HFFc6 (cell line): ENCODE measurements around the gene ATXN1. TPM values are rescaled to one million over a fixed set of nuclear protein-coding genes. Genes with fewer than 3 reads are reported as not detected.

Source experiments
- DNase-seq: peaks from one replicate; pipeline ENCODE4 v3.0.0-alpha.2; 2018
- H3K27ac Mint-ChIP-seq: 2 replicates; pipeline ENCODE4 v1.8.0; 2020; ENCODE audit warnings: mild to moderate bottlenecking, mixed read lengths
- H3K27me3 Mint-ChIP-seq: 2 replicates; pipeline ENCODE4 v1.8.0; 2021; ENCODE audit warnings: mild to moderate bottlenecking, moderate library complexity, mixed read lengths; ENCODE audit not compliant: insufficient read depth
- H3K36me3 Mint-ChIP-seq: 2 replicates; pipeline ENCODE4 v1.8.0; 2021; ENCODE audit warnings: low read depth, mixed read lengths
- H3K4me1 Mint-ChIP-seq: 2 replicates; pipeline ENCODE4 v1.8.0; 2020; ENCODE audit warnings: low read depth, mixed read lengths
- H3K4me3 Mint-ChIP-seq: 2 replicates; pipeline ENCODE4 v1.8.0; 2020; ENCODE audit warnings: mild to moderate bottlenecking, moderate library complexity, mixed read lengths
- H3K9me3 Mint-ChIP-seq: 2 replicates; pipeline ENCODE4 v1.8.0; 2020; ENCODE audit warnings: mild to moderate bottlenecking, mixed read lengths
- total RNA-seq, 6 experiments: library from RNA; stranded (reverse); fragmentation: NEBNext Ultra II Directional; extraction: Animal tissue kit (Norgen Biotek cat#: 25700); gene quantifications; 2 replicates in 1 of 6; 3 replicates in 5 of 6; pipeline ENCODE4 v1.2.3, GENCODE V29; 2021
- TF ChIP-seq, protein P1 (sequence below): fragments of 200-600 bp; sonication (generic); IDR thresholded peaks from 2 replicates; pipeline ENCODE4 v1.5.0; 2021; ENCODE audit warnings: antibody characterized with exemption, mild to moderate bottlenecking

Gene ATXN1
- total RNA-seq, 6 experiments from 2014 or later, result 28.2 to 41.5 (median 30.5) TPM

DNA sequence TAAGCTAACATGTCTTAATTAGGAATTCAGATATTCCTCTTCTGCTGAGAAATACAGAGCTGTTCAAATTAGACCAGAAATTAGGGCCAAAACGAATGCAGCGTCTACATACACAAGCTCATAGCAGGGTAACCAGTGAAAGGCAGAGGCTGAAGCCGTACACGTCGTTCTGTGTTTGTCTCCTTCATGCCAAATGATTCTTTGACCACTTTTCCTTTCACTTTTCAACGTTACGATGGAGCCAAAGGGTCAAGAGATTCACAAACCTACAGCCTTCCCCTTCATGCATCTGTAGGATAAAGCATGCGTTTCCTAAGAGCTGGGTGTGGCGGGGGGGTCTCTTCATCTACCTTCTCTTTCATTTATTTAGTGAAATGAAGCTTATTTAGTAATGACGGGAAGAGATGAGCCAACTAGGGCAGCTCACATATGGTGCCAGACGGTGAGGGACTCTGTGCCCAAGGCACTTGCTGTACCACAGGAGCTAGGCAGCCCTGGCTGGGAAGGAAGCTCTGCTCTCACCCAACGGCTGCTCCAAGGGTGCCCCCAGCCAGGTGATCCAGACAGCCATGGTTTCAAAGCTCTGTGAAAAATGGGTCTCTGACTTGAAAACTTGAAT lies 178.0 kb downstream of the ATXN1 start:
- Mint-ChIP-seq H3K4me3 (no peak overlapping the region), H3K4me1 (peaks cover 27% of the 10 kb centered on the region), H3K9me3 (no peaks in the 10 kb centered on the region), H3K27me3 (peaks cover 8% of the 10 kb centered on the region), H3K27ac (no peak overlapping the region), H3K36me3 (peaks cover 40% of the 10 kb centered on the region)
- TF ChIP-seq, protein P1, sequence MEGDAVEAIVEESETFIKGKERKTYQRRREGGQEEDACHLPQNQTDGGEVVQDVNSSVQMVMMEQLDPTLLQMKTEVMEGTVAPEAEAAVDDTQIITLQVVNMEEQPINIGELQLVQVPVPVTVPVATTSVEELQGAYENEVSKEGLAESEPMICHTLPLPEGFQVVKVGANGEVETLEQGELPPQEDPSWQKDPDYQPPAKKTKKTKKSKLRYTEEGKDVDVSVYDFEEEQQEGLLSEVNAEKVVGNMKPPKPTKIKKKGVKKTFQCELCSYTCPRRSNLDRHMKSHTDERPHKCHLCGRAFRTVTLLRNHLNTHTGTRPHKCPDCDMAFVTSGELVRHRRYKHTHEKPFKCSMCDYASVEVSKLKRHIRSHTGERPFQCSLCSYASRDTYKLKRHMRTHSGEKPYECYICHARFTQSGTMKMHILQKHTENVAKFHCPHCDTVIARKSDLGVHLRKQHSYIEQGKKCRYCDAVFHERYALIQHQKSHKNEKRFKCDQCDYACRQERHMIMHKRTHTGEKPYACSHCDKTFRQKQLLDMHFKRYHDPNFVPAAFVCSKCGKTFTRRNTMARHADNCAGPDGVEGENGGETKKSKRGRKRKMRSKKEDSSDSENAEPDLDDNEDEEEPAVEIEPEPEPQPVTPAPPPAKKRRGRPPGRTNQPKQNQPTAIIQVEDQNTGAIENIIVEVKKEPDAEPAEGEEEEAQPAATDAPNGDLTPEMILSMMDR, result no peak
- no peak for DNase-seq

DNA sequence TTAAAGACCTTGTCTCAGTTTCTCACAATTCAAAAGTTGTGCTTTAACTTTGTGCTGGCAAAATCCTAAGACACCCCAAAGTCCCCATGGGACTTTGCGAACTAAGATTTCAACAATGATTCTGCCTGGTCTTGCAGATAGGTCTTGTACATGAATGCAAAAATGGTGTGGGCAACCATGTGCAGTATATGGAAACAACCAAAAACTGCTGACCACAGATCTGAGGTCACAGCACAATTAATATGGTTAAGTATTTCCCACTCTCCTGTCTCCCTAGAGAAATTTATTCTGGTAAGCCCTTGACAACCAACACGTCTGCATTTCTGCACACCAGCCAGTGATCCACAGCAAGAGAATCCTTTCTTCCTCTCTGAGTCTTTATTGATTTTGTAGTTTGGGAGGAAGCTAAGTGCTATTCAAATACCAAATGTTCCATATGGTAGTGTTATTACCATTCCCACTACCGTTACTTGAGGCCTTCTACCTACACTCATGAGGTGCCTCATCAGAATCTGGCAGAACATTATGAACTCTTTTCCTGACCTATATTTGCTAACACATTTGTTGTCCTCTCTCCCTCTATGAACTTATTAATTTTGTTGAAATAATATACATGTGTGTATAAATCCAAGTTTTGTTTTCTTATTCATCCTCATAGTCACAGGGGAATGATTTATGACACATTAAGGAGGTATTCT lies 178.7 kb downstream of the ATXN1 start:
- H3K4me1 Mint-ChIP-seq, result peaks cover 20% of the 10 kb centered on the region
- TF ChIP-seq, protein P1, result no peak
- H3K36me3 Mint-ChIP-seq, result peaks cover 36% of the 10 kb centered on the region
- H3K27me3 Mint-ChIP-seq, result peaks cover 5% of the 10 kb centered on the region; the same call in 1 of the 2 replicates
- no peak overlapping the region for H3K27ac Mint-ChIP-seq
- H3K9me3 Mint-ChIP-seq, result no peaks in the 10 kb centered on the region
- no peak for DNase-seq
- H3K4me3 Mint-ChIP-seq, result no peak overlapping the region

DNA sequence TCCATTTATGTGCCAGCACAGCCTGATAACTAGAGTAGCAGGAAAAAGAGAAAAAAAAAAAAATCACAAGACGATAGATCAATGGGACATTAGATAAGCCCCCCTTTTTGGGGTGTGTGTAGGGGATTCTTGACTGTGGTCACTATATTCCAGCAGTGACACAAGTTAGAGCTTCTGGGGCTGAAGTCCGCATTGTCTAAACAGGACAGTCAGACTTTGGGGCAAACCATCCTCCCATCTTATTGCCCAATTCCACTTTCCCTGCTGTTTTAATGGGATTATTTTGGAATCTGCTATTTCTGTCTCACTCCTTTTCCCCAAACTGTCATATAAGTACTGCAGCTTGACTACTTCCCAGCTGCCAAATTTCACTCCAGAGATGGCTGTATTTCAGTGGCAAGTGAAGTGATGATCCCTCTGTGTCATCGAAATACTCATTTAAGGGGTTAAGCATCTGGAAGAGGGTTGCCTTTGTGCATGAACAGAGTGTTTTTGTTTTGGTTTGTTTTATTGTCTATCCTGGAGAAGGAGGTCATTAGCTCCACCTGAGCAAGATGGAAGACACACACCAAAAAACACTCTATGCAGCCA lies 182.5 kb downstream of the ATXN1 start:
- Mint-ChIP-seq H3K27me3 (peaks cover 2% of the 10 kb centered on the region; the same call in 1 of the 2 replicates), H3K27ac (no peak overlapping the region), H3K9me3 (no peaks in the 10 kb centered on the region), H3K36me3 (peaks cover 32% of the 10 kb centered on the region), H3K4me3 (no peak overlapping the region), H3K4me1 (peaks cover 23% of the 10 kb centered on the region)
- TF ChIP-seq, protein P1, result no peak
- no peak for DNase-seq

DNA sequence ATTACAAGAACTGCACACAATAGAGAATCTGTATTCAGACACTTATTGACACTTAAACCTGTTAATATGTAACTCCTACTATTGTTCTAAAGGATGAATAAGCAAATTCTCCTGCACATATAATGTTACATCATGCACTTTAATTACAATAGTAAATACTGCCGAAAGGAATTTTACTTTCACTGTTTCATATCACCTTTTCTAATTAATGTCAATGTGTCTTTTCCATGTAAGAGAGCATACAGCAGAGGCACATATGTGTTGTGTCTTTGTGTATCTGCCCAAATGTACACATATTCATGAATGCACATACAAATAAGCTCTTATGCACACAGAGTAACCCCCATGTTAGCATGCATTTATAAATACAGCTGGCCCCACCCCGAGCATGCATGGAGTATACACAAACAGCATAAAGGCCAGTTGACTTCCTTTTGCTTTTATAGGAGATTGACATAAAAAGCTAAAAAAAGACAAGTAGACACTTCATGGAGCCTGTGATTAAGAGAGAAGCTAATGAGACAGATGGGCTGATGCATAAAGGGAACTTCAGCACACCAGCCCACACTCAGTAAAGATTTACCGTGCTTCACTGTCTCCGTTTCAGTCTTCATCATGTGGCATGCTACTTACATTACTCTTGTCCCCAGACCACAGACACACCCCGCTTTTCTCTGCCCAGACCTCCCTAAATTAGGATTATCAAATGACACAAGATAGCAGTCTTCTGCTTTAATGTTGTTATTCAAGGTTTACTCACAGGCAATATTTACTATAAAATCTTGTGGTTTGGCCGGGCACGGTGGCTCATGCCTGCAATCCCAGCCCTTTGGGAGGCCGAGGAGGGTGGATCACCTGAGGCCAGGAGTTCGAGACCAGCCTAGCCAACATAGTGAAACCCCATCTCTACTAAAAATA lies 184.6 kb downstream of the ATXN1 start:
- no peak for DNase-seq
- no peak overlapping the region for H3K4me3 Mint-ChIP-seq
- H3K4me1 Mint-ChIP-seq, result peaks cover 10% of the 10 kb centered on the region; the same call in 1 of the 2 replicates
- H3K27me3 Mint-ChIP-seq, result no peaks in the 10 kb centered on the region; the same call in 1 of the 2 replicates
- TF ChIP-seq, protein P1, result no peak
- peaks cover 12% of the 10 kb centered on the region for H3K36me3 Mint-ChIP-seq
- H3K27ac Mint-ChIP-seq, result no peak overlapping the region
- H3K9me3 Mint-ChIP-seq, result no peaks in the 10 kb centered on the region

DNA sequence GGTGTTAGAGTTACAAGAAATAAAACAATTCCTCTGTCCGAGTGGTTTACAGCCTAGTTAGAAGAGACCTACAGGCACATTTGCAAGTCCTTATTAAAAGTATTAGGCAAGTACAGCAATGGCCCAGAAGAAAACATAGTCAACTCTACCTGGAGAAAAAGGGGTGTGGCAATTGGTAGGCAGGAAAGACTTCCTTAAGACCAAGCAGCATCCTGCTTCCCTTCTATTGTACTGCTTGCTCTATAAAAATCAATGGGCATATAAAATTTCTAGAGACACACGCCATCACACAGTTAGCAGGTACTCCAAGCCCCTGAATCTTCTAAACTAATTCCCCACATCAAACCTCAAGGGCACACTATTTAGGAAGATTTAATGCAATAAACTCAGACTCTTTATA lies 185.6 kb downstream of the ATXN1 start:
- DNase-seq, result no peak
- Mint-ChIP-seq H3K27me3 (no peaks in the 10 kb centered on the region; the same call in 1 of the 2 replicates), H3K4me3 (no peak overlapping the region), H3K9me3 (no peaks in the 10 kb centered on the region), H3K36me3 (peaks cover 11% of the 10 kb centered on the region), H3K4me1 (peaks cover 10% of the 10 kb centered on the region; the same call in 1 of the 2 replicates), H3K27ac (no peak overlapping the region)
- TF ChIP-seq, protein P1, result no peak
